LHCN-M2 (cell line): Measurements from ENCODE around the gene PKM. TPM values are rescaled to one million over a fixed set of nuclear protein-coding genes. Genes with fewer than 3 reads are reported as not detected.

Experiments used
- DNase-seq: peaks from one replicate; pipeline ENCODE4 v3.0.0-alpha.2; 2012; ENCODE audit warnings: low read depth
- total RNA-seq: library from RNA; depleted of rRNA; stranded (reverse); fragments of >200 nt; gene quantifications from 2 replicates; pipeline ENCODE4 v1.2.3, GENCODE V29; 2014

Gene PKM
- total RNA-seq, 1 experiment from 2014 or later: 3,615 TPM

- no peak for DNase-seq
These were observed 4.3 kb upstream of the PKM start for GRCh38 chr15:72235298-72235697.

- no peak for DNase-seq
These were observed 2.8 kb upstream of the PKM start for GRCh38 chr15:72233769-72234168.

GRCh38 chr15:72231833-72232478 is 966 bp upstream of the PKM start:
- peak; percentile 81 for DNase-seq

- DNase-seq: peak; percentile 86
These were observed 559 bp downstream of the PKM start for GRCh38 chr15:72230197-72231065.

- DNase-seq: no peak
These were observed 1.1 kb downstream of the PKM start for GRCh38 chr15:72229947-72230196.

- DNase-seq: no peak
These were observed 1.7 kb downstream of the PKM start for GRCh38 chr15:72229076-72229946.

GRCh38 chr15:72227720-72228119 is 3.3 kb downstream of the PKM start:
- no peak for DNase-seq

GRCh38 chr15:72227192-72227586 is 3.8 kb downstream of the PKM start:
- DNase-seq: peak; percentile 88

GRCh38 chr15:72223278-72223677 is 7.7 kb downstream of the PKM start:
- no peak for DNase-seq

- DNase-seq: peak; percentile 95
These were observed 8.6 kb downstream of the PKM start for GRCh38 chr15:72222393-72222792.

GRCh38 chr15:72220687-72221086 is 10.3 kb downstream of the PKM start:
- DNase-seq: no peak

- no peak for DNase-seq
These were observed 13.8 kb downstream of the PKM start for GRCh38 chr15:72217216-72217615.

GRCh38 chr15:72216079-72216478 is 14.9 kb downstream of the PKM start:
- no peak for DNase-seq

GRCh38 chr15:72207558-72208085 is 23.4 kb downstream of the PKM start:
- DNase-seq: no peak

- DNase-seq: no peak
These were observed 24.4 kb downstream of the PKM start for GRCh38 chr15:72206677-72207000.

- no peak for DNase-seq
These were observed 24.9 kb downstream of the PKM start for GRCh38 chr15:72205896-72206676.

GRCh38 chr15:72205273-72205672 is 25.7 kb downstream of the PKM start:
- DNase-seq: no peak

- peak; percentile 84 for DNase-seq
These were observed 27.5 kb downstream of the PKM start for GRCh38 chr15:72203507-72203837.

GRCh38 chr15:72202801-72203506 is 28.0 kb downstream of the PKM start:
- DNase-seq: no peak

GRCh38 chr15:72202302-72202701 is 28.7 kb downstream of the PKM start:
- no peak for DNase-seq

- peak; percentile 72 for DNase-seq
These were observed 29.5 kb downstream of the PKM start for GRCh38 chr15:72201391-72201921.
